GM12801 (cell line): ENCODE measurements around the gene ADARB1.

ENCODE experiments used
- CTCF ChIP-seq: IDR thresholded peaks from one replicate; pipeline ENCODE4 v1.5.1; 2011; ENCODE audit warnings: control low read depth; ENCODE audit not compliant: insufficient read length; ENCODE audit errors: extremely low read depth

ADARB1 gene

GRCh38 chr21:45172420-45172819 lies 98.0 kb downstream of the ADARB1 start:
- no peak for TF ChIP-seq CTCF

- no peak for TF ChIP-seq CTCF
Observed at GRCh38 chr21:45175326-45176095, 101.1 kb downstream of the ADARB1 start.

DNA sequence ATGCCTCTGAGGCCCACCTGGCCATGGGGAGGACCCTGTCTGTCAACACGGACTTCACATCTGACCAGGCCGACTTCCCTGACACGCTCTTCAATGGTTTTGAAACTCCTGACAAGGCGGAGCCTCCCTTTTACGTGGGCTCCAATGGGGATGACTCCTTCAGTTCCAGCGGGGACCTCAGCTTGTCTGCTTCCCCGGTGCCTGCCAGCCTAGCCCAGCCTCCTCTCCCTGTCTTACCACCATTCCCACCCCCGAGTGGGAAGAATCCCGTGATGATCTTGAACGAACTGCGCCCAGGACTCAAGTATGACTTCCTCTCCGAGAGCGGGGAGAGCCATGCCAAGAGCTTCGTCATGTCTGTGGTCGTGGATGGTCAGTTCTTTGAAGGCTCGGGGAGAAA lies 101.8 kb downstream of the ADARB1 start:
- TF ChIP-seq CTCF = no peak

DNA sequence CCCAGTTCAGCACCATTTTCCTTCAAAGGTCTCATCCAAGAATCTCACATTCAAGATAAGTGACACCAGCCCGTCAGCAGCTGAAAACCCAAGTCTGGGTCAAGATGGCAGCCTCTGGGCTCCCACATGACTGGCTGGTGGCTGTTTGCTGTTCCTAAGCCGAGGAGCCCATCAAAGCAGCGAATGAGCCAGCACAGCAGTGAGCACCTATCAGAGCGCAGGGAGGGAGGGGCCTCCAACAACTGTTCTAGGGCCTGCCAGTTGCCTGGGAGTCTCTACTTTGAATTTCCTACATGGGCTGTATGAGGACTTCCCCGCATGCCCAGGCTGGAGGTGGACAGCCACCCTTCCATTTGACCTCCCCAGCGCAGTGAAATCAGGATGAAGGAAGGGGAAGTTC lies 102.7 kb downstream of the ADARB1 start:
- TF ChIP-seq CTCF = no peak

DNA sequence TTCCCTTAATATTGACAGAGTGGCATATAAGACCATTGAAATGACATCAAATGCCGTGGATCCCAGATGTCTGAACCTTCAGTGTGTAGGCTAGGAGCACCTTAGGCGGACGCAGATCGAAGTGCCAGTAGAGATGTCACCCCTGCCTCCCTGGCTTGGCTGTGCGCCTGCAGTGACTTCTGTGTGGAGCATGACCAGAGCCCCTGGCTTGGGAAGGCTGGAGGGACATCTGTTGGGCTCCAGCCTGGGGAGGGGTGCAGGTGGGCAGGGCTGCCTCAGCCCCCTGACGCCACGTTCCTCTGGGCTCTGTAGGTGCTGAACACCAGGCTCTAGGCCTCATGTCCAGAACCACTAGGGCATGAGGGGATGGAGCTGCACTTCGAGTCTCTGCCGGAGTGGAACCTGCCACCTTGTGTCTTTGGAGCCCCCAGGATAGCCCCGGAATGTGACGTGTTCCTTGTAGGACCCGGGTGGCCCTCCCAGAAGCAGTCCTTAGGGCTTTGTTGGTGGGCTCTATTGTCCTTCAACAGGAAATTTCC lies 103.8 kb downstream of the ADARB1 start:
- no peak for TF ChIP-seq CTCF

GRCh38 chr21:45178971-45179370 lies 104.6 kb downstream of the ADARB1 start:
- TF ChIP-seq CTCF = no peak

DNA sequence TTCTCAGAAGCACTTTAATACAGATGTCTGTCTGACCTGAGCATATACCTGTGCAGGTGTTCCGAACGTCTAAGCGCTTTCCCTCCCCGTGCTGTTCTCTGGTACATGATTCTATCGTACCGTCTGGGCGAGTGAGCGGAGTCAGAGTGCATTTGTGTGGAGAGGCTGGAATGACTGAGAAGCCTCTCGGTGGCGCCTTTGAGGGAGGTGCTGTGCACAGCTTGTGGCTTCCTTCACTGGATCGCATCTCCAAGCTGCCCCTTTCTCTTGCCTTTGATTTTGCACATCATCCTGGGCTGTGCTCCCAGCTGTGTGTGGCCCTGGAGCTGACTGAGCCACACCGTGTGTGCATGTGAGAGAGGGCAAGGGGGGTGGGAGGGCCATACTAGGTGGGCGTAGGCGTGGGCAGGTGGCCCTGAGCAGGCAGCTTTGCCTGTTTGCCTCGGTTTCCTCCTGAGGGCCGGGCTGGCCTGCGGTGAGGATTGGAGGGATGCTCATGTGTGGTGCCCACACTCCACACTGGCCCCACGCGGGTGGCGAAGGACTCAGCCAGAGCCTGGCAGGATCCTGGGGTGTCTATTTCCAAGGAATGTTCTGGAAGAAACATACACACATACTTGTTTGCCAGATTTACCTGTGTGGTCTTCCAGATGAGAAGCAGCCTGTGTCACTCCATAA lies 105.3 kb downstream of the ADARB1 start:
- TF ChIP-seq CTCF = no peak
